Measurements from ENCODE around the gene NR6A1. TPM values are rescaled to one million over a fixed set of nuclear protein-coding genes. Genes with fewer than 3 reads are reported as not detected.

The NR6A1 gene
- total RNA-seq, 1 experiment from 2014 or later: 0.77 TPM

DNA sequence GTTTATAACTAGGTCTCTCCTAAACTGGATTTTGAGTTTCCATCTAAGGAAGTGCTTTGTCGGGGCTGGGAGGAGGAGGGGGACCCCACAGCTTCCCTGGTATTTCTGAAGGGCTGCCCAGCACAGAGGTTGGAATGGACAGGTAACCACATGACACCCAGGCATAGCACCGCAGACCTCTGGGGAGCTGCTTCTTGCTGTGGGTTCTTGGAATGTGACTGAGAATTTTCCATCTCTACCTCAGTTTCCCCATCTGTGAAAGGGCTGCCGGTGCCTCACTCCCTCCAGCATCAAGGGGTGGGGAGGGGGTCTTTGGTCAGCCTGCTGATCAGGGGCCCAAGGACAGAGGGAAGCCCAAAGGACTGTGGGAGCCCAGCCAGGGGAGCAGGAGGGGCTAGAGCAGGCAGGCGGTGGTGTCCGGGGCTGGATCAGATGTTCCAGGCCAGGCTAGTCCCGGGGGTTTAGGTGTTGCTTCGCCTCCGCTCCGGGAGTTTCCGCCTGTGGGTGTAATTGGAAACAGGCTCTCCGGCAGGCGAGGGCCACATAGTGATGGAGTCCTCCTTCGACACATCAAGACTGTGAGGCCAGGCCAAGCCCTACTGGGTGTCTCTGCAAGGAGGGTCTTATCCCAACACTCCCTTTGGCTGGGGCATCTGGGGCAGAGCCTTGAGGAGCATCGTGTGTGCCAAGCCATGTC, 9.1 kb upstream of the NR6A1 start:
- no TSS peak for BruUV-seq (replicated peaks)
- H2AFZ ChIP-seq (ENCODE audit: low read length): no peak overlapping the region
- H3K9ac ChIP-seq (ENCODE audit: low read length): no peak overlapping the region

DNA sequence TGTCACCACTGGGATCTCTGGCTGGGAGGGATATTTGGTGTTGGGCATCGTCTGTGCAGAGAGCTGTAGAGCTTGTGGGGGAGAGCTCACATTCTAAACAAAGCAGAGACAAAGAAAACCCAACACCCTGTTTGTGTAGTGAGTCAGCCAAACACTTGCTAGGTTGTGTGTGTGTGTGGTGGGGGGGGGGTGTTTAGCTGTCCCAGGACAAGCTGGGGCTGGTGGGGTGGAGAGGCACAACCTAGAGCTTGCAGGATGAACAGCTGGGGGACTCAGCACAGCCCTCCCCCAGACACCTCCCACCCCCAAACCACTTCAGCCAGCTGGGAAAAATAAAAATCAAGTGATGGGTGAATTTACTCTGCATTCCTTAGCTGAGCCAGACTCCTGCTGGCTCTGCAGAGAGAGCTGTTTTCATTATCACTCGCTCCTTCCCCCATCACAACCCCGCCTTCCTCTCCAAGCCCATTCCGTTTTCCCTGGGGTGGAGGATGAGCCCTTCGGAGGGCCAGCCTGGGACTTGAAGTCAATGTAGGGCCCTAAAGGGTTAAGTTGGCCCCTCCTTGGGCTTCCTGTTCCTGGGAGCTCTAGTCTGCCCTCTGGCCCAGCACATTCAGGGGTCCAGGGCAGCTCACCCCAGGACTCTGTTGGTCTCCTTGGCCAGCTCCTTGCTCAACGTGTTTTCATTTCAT, 8.4 kb upstream of the NR6A1 start:
- H2AFZ ChIP-seq (ENCODE audit: low read length): peak overlapping the region; percentile 61; the same call in 1 of the 2 replicates
- ChIA-PET CTCF (interaction anchor here (0.6 to 2.0 kb wide), 7 partner anchors 10 to 77 kb away, joined by 3 to 24 read pairs (median 5); partner anchors contain the start of gene WDR38), POLR2A (ENCODE audit: unreplicated experiment) (interaction anchor here (0.5 to 0.6 kb wide), 3 partner anchors 24 to 1566 kb away, joined by 3 to 5 read pairs (median 3); no protein-coding TSS in a partner anchor)
- no peak for TF ChIP-seq EZH2phosphoT487 (IDR thresholded peaks at IDR 0.05; ENCODE audit: borderline replicate concordance, low read length)
- TF ChIP-seq, protein P1, sequence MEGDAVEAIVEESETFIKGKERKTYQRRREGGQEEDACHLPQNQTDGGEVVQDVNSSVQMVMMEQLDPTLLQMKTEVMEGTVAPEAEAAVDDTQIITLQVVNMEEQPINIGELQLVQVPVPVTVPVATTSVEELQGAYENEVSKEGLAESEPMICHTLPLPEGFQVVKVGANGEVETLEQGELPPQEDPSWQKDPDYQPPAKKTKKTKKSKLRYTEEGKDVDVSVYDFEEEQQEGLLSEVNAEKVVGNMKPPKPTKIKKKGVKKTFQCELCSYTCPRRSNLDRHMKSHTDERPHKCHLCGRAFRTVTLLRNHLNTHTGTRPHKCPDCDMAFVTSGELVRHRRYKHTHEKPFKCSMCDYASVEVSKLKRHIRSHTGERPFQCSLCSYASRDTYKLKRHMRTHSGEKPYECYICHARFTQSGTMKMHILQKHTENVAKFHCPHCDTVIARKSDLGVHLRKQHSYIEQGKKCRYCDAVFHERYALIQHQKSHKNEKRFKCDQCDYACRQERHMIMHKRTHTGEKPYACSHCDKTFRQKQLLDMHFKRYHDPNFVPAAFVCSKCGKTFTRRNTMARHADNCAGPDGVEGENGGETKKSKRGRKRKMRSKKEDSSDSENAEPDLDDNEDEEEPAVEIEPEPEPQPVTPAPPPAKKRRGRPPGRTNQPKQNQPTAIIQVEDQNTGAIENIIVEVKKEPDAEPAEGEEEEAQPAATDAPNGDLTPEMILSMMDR (conservative IDR thresholded peaks at IDR 0.05; ENCODE audit: low read depth, low read length): no peak
- no peak for TF ChIP-seq EZH2 (IDR thresholded peaks at IDR 0.05; ENCODE audit: low read length, unreplicated experiment)
- no peaks in the 10 kb centered on the region for H3K9me2 ChIP-seq (replicated peaks; ENCODE audit: low read length)
- no peaks in the 10 kb centered on the region for H3K36me3 ChIP-seq (ENCODE audit: low read depth, low read length)
- no peaks in the 10 kb centered on the region for H3K79me2 ChIP-seq (ENCODE audit: low read length)
- no peaks in the 10 kb centered on the region for H4K20me1 ChIP-seq (ENCODE audit: low read length)
- no TSS peak for BruUV-seq (replicated peaks)
- peak; percentile 86 for ATAC-seq
- no peaks in the 10 kb centered on the region for H3K27me3 ChIP-seq (ENCODE audit: low read length)
- intact Hi-C loops (cut with micrococcal nuclease): no loop called here
- no peak overlapping the region for H3K9ac ChIP-seq (ENCODE audit: low read length)
- peaks cover 7% of the 10 kb centered on the region for H3F3A ChIP-seq (ENCODE audit: low read length, unreplicated experiment)
- peak overlapping the region; percentile 37; the same call in 1 of the 2 replicates for H3K27ac ChIP-seq (ENCODE audit: low read length)
- H3K4me3 ChIP-seq (ENCODE audit: low read length): peak overlapping the region; percentile 54
- peaks cover 20% of the 10 kb centered on the region for H3K4me1 ChIP-seq (ENCODE audit: insufficient read depth, low read length)
- peak overlapping the region; percentile 77 for H3K4me2 ChIP-seq (ENCODE audit: low read length)
- DNase-seq: peak; percentile 88
- H3K9me3 ChIP-seq (ENCODE audit: low read length): no peaks in the 10 kb centered on the region

More for the DNA sequence above, 9.1 kb upstream of the NR6A1 start:
- DNase-seq: no peak
- H3K4me1 ChIP-seq (ENCODE audit: insufficient read depth, low read length): peaks cover 20% of the 10 kb centered on the region
- H3K27ac ChIP-seq (ENCODE audit: low read length): peak overlapping the region; percentile 37; the same call in 1 of the 2 replicates
- no peaks in the 10 kb centered on the region for H3K9me3 ChIP-seq (ENCODE audit: low read length)
- H3K9me2 ChIP-seq (replicated peaks; ENCODE audit: low read length): no peaks in the 10 kb centered on the region
- H3K4me3 ChIP-seq (ENCODE audit: low read length): peak overlapping the region; percentile 54; the same call in 1 of the 2 replicates
- no peak for ATAC-seq
- CTCF ChIA-PET: interaction anchor here (0.6 to 2.0 kb wide), 2 partner anchors 15 to 73 kb away, joined by 3 to 24 read pairs; partner anchors contain the start of gene WDR38
- no peaks in the 10 kb centered on the region for H4K20me1 ChIP-seq (ENCODE audit: low read length)
- peaks cover 7% of the 10 kb centered on the region for H3F3A ChIP-seq (ENCODE audit: low read length, unreplicated experiment)
- POLR2A ChIA-PET (ENCODE audit: unreplicated experiment): interaction anchor here (0.5 to 0.6 kb wide), 3 partner anchors 25 to 1566 kb away, joined by 3 to 5 read pairs (median 3); no protein-coding TSS in a partner anchor
- peak overlapping the region; percentile 77 for H3K4me2 ChIP-seq (ENCODE audit: low read length)
- H3K27me3 ChIP-seq (ENCODE audit: low read length): no peaks in the 10 kb centered on the region
- no peak for TF ChIP-seq EZH2 (IDR thresholded peaks at IDR 0.05; ENCODE audit: low read length, unreplicated experiment)
- no peak for TF ChIP-seq EZH2phosphoT487 (IDR thresholded peaks at IDR 0.05; ENCODE audit: borderline replicate concordance, low read length)
- TF ChIP-seq, protein P1 (conservative IDR thresholded peaks at IDR 0.05; ENCODE audit: low read depth, low read length): no peak
- no peaks in the 10 kb centered on the region for H3K36me3 ChIP-seq (ENCODE audit: low read depth, low read length)
- intact Hi-C loops (cut with micrococcal nuclease): no loop called here
- H3K79me2 ChIP-seq (ENCODE audit: low read length): no peaks in the 10 kb centered on the region
